Measurements from ENCODE around the gene DIAPH2. TPM values are rescaled to one million over a fixed set of nuclear protein-coding genes. Genes with fewer than 3 reads are reported as not detected.
A peak's percentile ranks its signal among the peaks of the same experiment; 100 is the strongest.

The DIAPH2 gene
- total and polyA plus RNA-seq, 2 experiments from 2014 or later = 7.5 to 8.1 TPM

- H2AFZ ChIP-seq = no peak overlapping the region
- TF ChIP-seq EZH2 (IDR thresholded peaks at IDR 0.05; ENCODE audit: insufficient read depth, poor library complexity, severe bottlenecking) = no peak
- no peak for TF ChIP-seq EZH2phosphoT487 (IDR thresholded peaks at IDR 0.05; ENCODE audit: insufficient read depth, low read depth)
- no peak overlapping the region for H3K4me3 ChIP-seq
- WGBS, 2 experiments (ENCODE audit: low coverage in 1 of 2, low lambda C conversion rate in 2 of 2, missing lambda C conversion rate in 2 of 2) = 53 to 76% methylated on average over 2 of the region's 2 CpGs
- peaks cover 14% of the 10 kb centered on the region for H3K4me1 ChIP-seq (ENCODE audit: insufficient read depth)
- H3K27ac ChIP-seq = no peak overlapping the region
- H3K9ac ChIP-seq = no peak overlapping the region
- no peaks in the 10 kb centered on the region for H3K27me3 ChIP-seq (replicated peaks; ENCODE audit: insufficient read depth)
- H4K20me1 ChIP-seq (ENCODE audit: insufficient read depth) = no peaks in the 10 kb centered on the region
- H3K9me3 ChIP-seq (ENCODE audit: low read depth) = no peaks in the 10 kb centered on the region
- H3K79me2 ChIP-seq (ENCODE audit: insufficient read depth) = no peaks in the 10 kb centered on the region
- no peaks in the 10 kb centered on the region for H3K36me3 ChIP-seq (ENCODE audit: low read depth)
- H3F3A ChIP-seq (ENCODE audit: insufficient read depth) = no peaks in the 10 kb centered on the region
- no peaks in the 10 kb centered on the region for H3K9me2 ChIP-seq (ENCODE audit: insufficient read depth)
- in situ Hi-C loops (cut with MboI) = no loop called here
- no peak for DNase-seq
- H3K4me2 ChIP-seq (ENCODE audit: unreplicated experiment) = no peak overlapping the region
Measured at GRCh38 chrX:97266406-97267121, 581.9 kb downstream of the DIAPH2 start.

- WGBS, 2 experiments (ENCODE audit: low coverage in 1 of 2, low lambda C conversion rate in 2 of 2, missing lambda C conversion rate in 2 of 2) = 73 to 79% methylated on average over 4 of the region's 4 CpGs
- Histone ChIP-seq H3K27ac (no peak overlapping the region), H3K36me3 (ENCODE audit: low read depth) (no peaks in the 10 kb centered on the region)
Measured at GRCh38 chrX:97267396-97268181, 582.9 kb downstream of the DIAPH2 start.

GRCh38 chrX:97268182-97268680, 583.6 kb downstream of the DIAPH2 start:
- no peaks in the 10 kb centered on the region for H3K79me2 ChIP-seq (ENCODE audit: insufficient read depth)
- H2AFZ ChIP-seq = no peak overlapping the region
- H3K4me1 ChIP-seq (ENCODE audit: insufficient read depth) = peaks cover 14% of the 10 kb centered on the region
- in situ Hi-C loops (cut with MboI) = no loop called here
- H3K9me2 ChIP-seq (ENCODE audit: insufficient read depth) = no peaks in the 10 kb centered on the region
- H3K9ac ChIP-seq = no peak overlapping the region
- H3K9me3 ChIP-seq (ENCODE audit: low read depth) = no peaks in the 10 kb centered on the region
- 19 to 36% methylated on average over 2 of the region's 2 CpGs for WGBS, 2 experiments (ENCODE audit: low coverage in 1 of 2, low lambda C conversion rate in 2 of 2, missing lambda C conversion rate in 2 of 2)
- peak; percentile 16 for DNase-seq
- TF ChIP-seq EZH2 (IDR thresholded peaks at IDR 0.05; ENCODE audit: insufficient read depth, poor library complexity, severe bottlenecking) (no peak), EZH2phosphoT487 (IDR thresholded peaks at IDR 0.05; ENCODE audit: insufficient read depth, low read depth) (no peak)
- no peak overlapping the region for H3K4me3 ChIP-seq
- H3K27ac ChIP-seq = no peak overlapping the region
- no peak overlapping the region for H3K4me2 ChIP-seq (ENCODE audit: unreplicated experiment)
- H4K20me1 ChIP-seq (ENCODE audit: insufficient read depth) = no peaks in the 10 kb centered on the region
- no peaks in the 10 kb centered on the region for H3K36me3 ChIP-seq (ENCODE audit: low read depth)
- no peaks in the 10 kb centered on the region for H3K27me3 ChIP-seq (replicated peaks; ENCODE audit: insufficient read depth)
- H3F3A ChIP-seq (ENCODE audit: insufficient read depth) = no peaks in the 10 kb centered on the region

More at GRCh38 chrX:97267396-97268181, 582.9 kb downstream of the DIAPH2 start:
- H3F3A ChIP-seq (ENCODE audit: insufficient read depth) = no peaks in the 10 kb centered on the region
- TF ChIP-seq EZH2phosphoT487 (IDR thresholded peaks at IDR 0.05; ENCODE audit: insufficient read depth, low read depth) (no peak), EZH2 (IDR thresholded peaks at IDR 0.05; ENCODE audit: insufficient read depth, poor library complexity, severe bottlenecking) (no peak)
- in situ Hi-C loops (cut with MboI) = no loop called here
- H3K9me3 ChIP-seq (ENCODE audit: low read depth) = no peaks in the 10 kb centered on the region
- peaks cover 14% of the 10 kb centered on the region for H3K4me1 ChIP-seq (ENCODE audit: insufficient read depth)
- peak overlapping the region; percentile 2 for H3K4me2 ChIP-seq (ENCODE audit: unreplicated experiment)
- H3K9ac ChIP-seq = no peak overlapping the region
- H4K20me1 ChIP-seq (ENCODE audit: insufficient read depth) = no peaks in the 10 kb centered on the region
- no peak overlapping the region for H2AFZ ChIP-seq
- peak; percentile 13 for DNase-seq
- no peaks in the 10 kb centered on the region for H3K27me3 ChIP-seq (replicated peaks; ENCODE audit: insufficient read depth)
- no peaks in the 10 kb centered on the region for H3K9me2 ChIP-seq (ENCODE audit: insufficient read depth)
- no peaks in the 10 kb centered on the region for H3K79me2 ChIP-seq (ENCODE audit: insufficient read depth)
- H3K4me3 ChIP-seq = no peak overlapping the region

GRCh38 chrX:97284531-97284930, 599.9 kb downstream of the DIAPH2 start:
- Histone ChIP-seq H3K4me3 (no peak overlapping the region), H3K27ac (no peak overlapping the region), H3K9me3 (ENCODE audit: low read depth) (no peaks in the 10 kb centered on the region), H3F3A (ENCODE audit: insufficient read depth) (no peaks in the 10 kb centered on the region), H3K9me2 (ENCODE audit: insufficient read depth) (no peaks in the 10 kb centered on the region), H3K36me3 (ENCODE audit: low read depth) (no peaks in the 10 kb centered on the region), H3K4me2 (ENCODE audit: unreplicated experiment) (no peak overlapping the region), H4K20me1 (ENCODE audit: insufficient read depth) (no peaks in the 10 kb centered on the region), H3K4me1 (ENCODE audit: insufficient read depth) (no peaks in the 10 kb centered on the region), H3K79me2 (ENCODE audit: insufficient read depth) (no peaks in the 10 kb centered on the region), H2AFZ (no peak overlapping the region), H3K9ac (no peak overlapping the region), H3K27me3 (replicated peaks; ENCODE audit: insufficient read depth) (no peaks in the 10 kb centered on the region)
- no peak for TF ChIP-seq EZH2 (IDR thresholded peaks at IDR 0.05; ENCODE audit: insufficient read depth, poor library complexity, severe bottlenecking)
- no peak for TF ChIP-seq EZH2phosphoT487 (IDR thresholded peaks at IDR 0.05; ENCODE audit: insufficient read depth, low read depth)
- WGBS, 2 experiments (ENCODE audit: low coverage in 1 of 2, low lambda C conversion rate in 2 of 2, missing lambda C conversion rate in 2 of 2) = 97 to 100% methylated on average over 9 of the region's 9 CpGs
- DNase-seq = no peak
- in situ Hi-C loops (cut with MboI) = no loop called here

Measured in GM23248 (cell line).